IPS-20b (cell line): Measurements from ENCODE around the gene RAD51B.

ENCODE experiments used
- H3K27ac ChIP-seq: one replicate; pipeline ENCODE4 v1.5.1; 2013; ENCODE audit warnings: low read length
- H3K27me3 ChIP-seq: 2 replicates; pipeline ENCODE4 v1.6.1; 2013; ENCODE audit warnings: mild to moderate bottlenecking, low read length, inconsistent platforms; ENCODE audit not compliant: insufficient read depth
- H3K36me3 ChIP-seq: 2 replicates; pipeline ENCODE4 v1.6.1; 2013; ENCODE audit warnings: low read depth, mild to moderate bottlenecking, inconsistent platforms, low read length, moderate library complexity; ENCODE audit not compliant: insufficient read depth
- H3K4me1 ChIP-seq: 2 replicates; pipeline ENCODE4 v1.6.1; 2013; ENCODE audit warnings: mild to moderate bottlenecking, control low read depth, inconsistent platforms, low read length, moderate library complexity; ENCODE audit not compliant: insufficient read depth
- H3K4me3 ChIP-seq: 2 replicates; pipeline ENCODE4 v1.5.1; 2013; ENCODE audit warnings: mild to moderate bottlenecking, low read length, inconsistent platforms
- H3K9ac ChIP-seq: 2 replicates; pipeline ENCODE4 v1.6.1; 2013; ENCODE audit warnings: low read depth, mild to moderate bottlenecking, inconsistent platforms, low read length, moderate library complexity
- H3K9me3 ChIP-seq: 2 replicates; pipeline ENCODE4 v1.6.1; 2013; ENCODE audit warnings: mild to moderate bottlenecking, low read depth, low read length, inconsistent platforms; ENCODE audit not compliant: insufficient read depth

The RAD51B gene

GRCh38 chr14:68748691-68749090 lies 929.1 kb downstream of the RAD51B start:
- Histone ChIP-seq H3K9me3 (no peaks in the 10 kb centered on the region), H3K27me3 (no peaks in the 10 kb centered on the region), H3K4me1 (peaks cover 4% of the 10 kb centered on the region; the same call in 1 of the 2 replicates), H3K4me3 (no peak overlapping the region), H3K27ac (no peak overlapping the region), H3K36me3 (no peaks in the 10 kb centered on the region), H3K9ac (no peak overlapping the region)

- Histone ChIP-seq H3K4me3 (no peak overlapping the region), H3K9ac (no peak overlapping the region), H3K36me3 (no peaks in the 10 kb centered on the region), H3K27me3 (no peaks in the 10 kb centered on the region), H3K4me1 (peaks cover 4% of the 10 kb centered on the region; the same call in 1 of the 2 replicates), H3K27ac (no peak overlapping the region), H3K9me3 (no peaks in the 10 kb centered on the region)
These were observed 930.2 kb downstream of the RAD51B start for GRCh38 chr14:68749487-68750475.

- Histone ChIP-seq H3K4me1 (no peaks in the 10 kb centered on the region), H3K9ac (no peak overlapping the region), H3K36me3 (no peaks in the 10 kb centered on the region), H3K27ac (no peak overlapping the region), H3K4me3 (no peak overlapping the region), H3K9me3 (no peaks in the 10 kb centered on the region), H3K27me3 (no peaks in the 10 kb centered on the region)
These were observed 932.9 kb downstream of the RAD51B start for GRCh38 chr14:68752271-68753006.

- Histone ChIP-seq H3K9ac (no peak overlapping the region), H3K9me3 (no peaks in the 10 kb centered on the region), H3K4me3 (no peak overlapping the region), H3K36me3 (no peaks in the 10 kb centered on the region), H3K4me1 (no peaks in the 10 kb centered on the region), H3K27ac (no peak overlapping the region), H3K27me3 (no peaks in the 10 kb centered on the region)
These were observed 934.1 kb downstream of the RAD51B start for GRCh38 chr14:68753690-68754089.

GRCh38 chr14:68755016-68755353 lies 935.4 kb downstream of the RAD51B start:
- H3K4me1 ChIP-seq, result no peaks in the 10 kb centered on the region
- no peak overlapping the region for H3K9ac ChIP-seq
- H3K27me3 ChIP-seq, result no peaks in the 10 kb centered on the region
- H3K27ac ChIP-seq, result no peak overlapping the region
- no peaks in the 10 kb centered on the region for H3K9me3 ChIP-seq
- no peaks in the 10 kb centered on the region for H3K36me3 ChIP-seq
- H3K4me3 ChIP-seq, result no peak overlapping the region

- H3K9ac ChIP-seq, result no peak overlapping the region
- no peaks in the 10 kb centered on the region for H3K27me3 ChIP-seq
- H3K9me3 ChIP-seq, result no peaks in the 10 kb centered on the region
- no peaks in the 10 kb centered on the region for H3K4me1 ChIP-seq
- H3K27ac ChIP-seq, result no peak overlapping the region
- H3K36me3 ChIP-seq, result no peaks in the 10 kb centered on the region
- no peak overlapping the region for H3K4me3 ChIP-seq
These were observed 936.5 kb downstream of the RAD51B start for GRCh38 chr14:68756000-68756481.

- H3K36me3 ChIP-seq, result no peaks in the 10 kb centered on the region
- no peaks in the 10 kb centered on the region for H3K9me3 ChIP-seq
- H3K27me3 ChIP-seq, result no peaks in the 10 kb centered on the region
- no peak overlapping the region for H3K4me3 ChIP-seq
- H3K9ac ChIP-seq, result no peak overlapping the region
- H3K4me1 ChIP-seq, result no peaks in the 10 kb centered on the region
- no peak overlapping the region for H3K27ac ChIP-seq
These were observed 937.2 kb downstream of the RAD51B start for GRCh38 chr14:68756734-68757133.

- H3K4me3 ChIP-seq, result no peak overlapping the region
- peaks cover 3% of the 10 kb centered on the region; the same call in 1 of the 2 replicates for H3K4me1 ChIP-seq
- H3K9me3 ChIP-seq, result no peaks in the 10 kb centered on the region
- H3K27ac ChIP-seq, result no peak overlapping the region
- no peak overlapping the region for H3K9ac ChIP-seq
- no peaks in the 10 kb centered on the region for H3K27me3 ChIP-seq
- no peaks in the 10 kb centered on the region for H3K36me3 ChIP-seq
These were observed 938.1 kb downstream of the RAD51B start for GRCh38 chr14:68757618-68758081.

- H3K27me3 ChIP-seq, result no peaks in the 10 kb centered on the region
- H3K9me3 ChIP-seq, result no peaks in the 10 kb centered on the region
- H3K4me3 ChIP-seq, result no peak overlapping the region
- no peak overlapping the region for H3K27ac ChIP-seq
- H3K36me3 ChIP-seq, result no peaks in the 10 kb centered on the region
- no peak overlapping the region for H3K9ac ChIP-seq
- peaks cover 7% of the 10 kb centered on the region; the same call in 1 of the 2 replicates for H3K4me1 ChIP-seq
These were observed 938.7 kb downstream of the RAD51B start for GRCh38 chr14:68758301-68758700.

GRCh38 chr14:68759017-68759560 lies 939.5 kb downstream of the RAD51B start:
- H3K4me3 ChIP-seq, result no peak overlapping the region
- no peaks in the 10 kb centered on the region for H3K27me3 ChIP-seq
- no peak overlapping the region for H3K9ac ChIP-seq
- H3K9me3 ChIP-seq, result no peaks in the 10 kb centered on the region
- H3K4me1 ChIP-seq, result peaks cover 10% of the 10 kb centered on the region; the same call in 1 of the 2 replicates
- no peak overlapping the region for H3K27ac ChIP-seq
- H3K36me3 ChIP-seq, result no peaks in the 10 kb centered on the region

GRCh38 chr14:68759937-68760336 lies 940.4 kb downstream of the RAD51B start:
- Histone ChIP-seq H3K4me1 (peaks cover 10% of the 10 kb centered on the region; the same call in 1 of the 2 replicates), H3K9ac (no peak overlapping the region), H3K27ac (no peak overlapping the region), H3K9me3 (no peaks in the 10 kb centered on the region), H3K36me3 (no peaks in the 10 kb centered on the region), H3K27me3 (no peaks in the 10 kb centered on the region), H3K4me3 (no peak overlapping the region)
